GM12875 (cell line): ENCODE data around the gene CELSR3.

Experiments
- H3K4me3 ChIP-seq: one replicate; pipeline ENCODE4 v1.5.1; 2011; ENCODE audit warnings: low read depth, low read length, control low read depth
- CTCF ChIP-seq: IDR thresholded peaks from 2 replicates; pipeline ENCODE4 v1.5.1; 2011; ENCODE audit warnings: low read depth, mild to moderate bottlenecking, control low read depth, inconsistent platforms, low read length, moderate library complexity, borderline replicate concordance; ENCODE audit not compliant: insufficient read depth

The CELSR3 gene

GRCh38 chr3:48662753-48663488 is at the start of gene CELSR3:
Gene CELSR3 (minus strand): TSS chr3:48662886. CDS start chr3:48662634, 252 bp downstream.
- H3K4me3 ChIP-seq = peak within 1 kb of the TSS; percentile 42
- no peak for TF ChIP-seq CTCF

GRCh38 chr3:48711727-48712126 is 49.0 kb upstream of the CELSR3 start:
- TF ChIP-seq CTCF = no peak
- H3K4me3 ChIP-seq = no peak overlapping the region

- H3K4me3 ChIP-seq = no peak overlapping the region
- TF ChIP-seq CTCF = no peak
Measured at GRCh38 chr3:48709051-48709461, 46.4 kb upstream of the CELSR3 start.

- no peak for TF ChIP-seq CTCF
- H3K4me3 ChIP-seq = no peak overlapping the region
Measured at GRCh38 chr3:48708481-48708889, 45.8 kb upstream of the CELSR3 start.

GRCh38 chr3:48707157-48707556 is 44.5 kb upstream of the CELSR3 start:
- no peak for TF ChIP-seq CTCF
- no peak overlapping the region for H3K4me3 ChIP-seq

GRCh38 chr3:48702320-48702920 is 39.7 kb upstream of the CELSR3 start:
- no peak overlapping the region for H3K4me3 ChIP-seq
- no peak for TF ChIP-seq CTCF
